GM23338 (cell line): ENCODE data around the gene SULT1C3. TPM values are rescaled to one million over a fixed set of nuclear protein-coding genes. Genes with fewer than 3 reads are reported as not detected.

Experiments
- ATAC-seq: fragments of 200-7000 bp; cut with Tn5 transposase; 3 replicates; pipeline ENCODE4 v1.9.1; 2020
- DNase-seq: peaks from one replicate; pipeline ENCODE4 v3.0.0-alpha.2; 2015; ENCODE audit warnings: low spot score
- H2AFZ ChIP-seq: fragments of 200-600 bp; sonication (generic); 2 replicates; pipeline ENCODE4 v1.8.0; 2016; ENCODE audit warnings: antibody characterized with exemption, mild to moderate bottlenecking, moderate library complexity
- H3F3A ChIP-seq: fragments of 200-600 bp; sonication (generic); replicated peaks from 2 replicates; pipeline ENCODE4 v1.8.0; 2017; ENCODE audit warnings: antibody characterized with exemption, mixed run types, low read depth
- H3K27ac ChIP-seq: fragments of 200-600 bp; sonication (generic); 2 replicates; pipeline ENCODE4 v1.6.1; 2016; ENCODE audit warnings: low read depth
- H3K27me3 ChIP-seq: fragments of 200-600 bp; sonication (generic); 2 replicates; pipeline ENCODE4 v1.8.0; 2016; ENCODE audit warnings: mild to moderate bottlenecking, mixed run types, moderate library complexity; ENCODE audit not compliant: insufficient read depth
- H3K36me3 ChIP-seq: fragments of 200-600 bp; sonication (generic); 2 replicates; pipeline ENCODE4 v1.8.0; 2016; ENCODE audit warnings: mild to moderate bottlenecking; ENCODE audit not compliant: insufficient read depth
- H3K4me1 ChIP-seq: fragments of 200-600 bp; sonication (generic); 2 replicates; pipeline ENCODE4 v1.8.0; 2016; ENCODE audit warnings: mild to moderate bottlenecking, moderate library complexity; ENCODE audit not compliant: insufficient read depth
- H3K4me2 ChIP-seq: fragments of 200-600 bp; sonication (generic); 2 replicates; pipeline ENCODE4 v1.7.1; 2017; ENCODE audit warnings: mixed run types
- H3K4me3 ChIP-seq: fragments of 200-600 bp; sonication (generic); 2 replicates; pipeline ENCODE4 v1.6.1; 2016; ENCODE audit warnings: mixed run types
- H3K79me2 ChIP-seq: fragments of 200-600 bp; sonication (generic); replicated peaks from 2 replicates; pipeline ENCODE4 v1.8.0; 2017; ENCODE audit warnings: mild to moderate bottlenecking; ENCODE audit not compliant: insufficient read depth
- H3K9me2 ChIP-seq: fragments of 200-600 bp; sonication (generic); 2 replicates; pipeline ENCODE4 v1.8.0; 2017; ENCODE audit not compliant: insufficient read depth
- H4K20me1 ChIP-seq: fragments of 200-600 bp; sonication (generic); replicated peaks from 2 replicates; pipeline ENCODE4 v1.8.0; 2017; ENCODE audit warnings: mild to moderate bottlenecking; ENCODE audit not compliant: insufficient read depth
- H3K27ac Mint-ChIP-seq: 2 replicates; pipeline ENCODE4 v1.8.0; 2020; ENCODE audit warnings: inconsistent platforms, mild to moderate bottlenecking, moderate library complexity, mixed read lengths
- H3K27me3 Mint-ChIP-seq: 3 replicates; pipeline ENCODE4 v1.8.0; 2022; ENCODE audit warnings: low read depth, mild to moderate bottlenecking, moderate library complexity, mixed read lengths, inconsistent platforms; ENCODE audit not compliant: insufficient read depth, poor library complexity
- H3K36me3 Mint-ChIP-seq: 3 replicates; pipeline ENCODE4 v1.8.0; 2021; ENCODE audit warnings: low read depth, mild to moderate bottlenecking, inconsistent platforms, moderate library complexity, mixed read lengths
- H3K4me1 Mint-ChIP-seq: 3 replicates; pipeline ENCODE4 v1.8.0; 2020; ENCODE audit warnings: mild to moderate bottlenecking, inconsistent platforms, mixed read lengths
- H3K4me3 Mint-ChIP-seq: 3 replicates; pipeline ENCODE4 v1.8.0; 2021; ENCODE audit warnings: moderate library complexity, mild to moderate bottlenecking, inconsistent platforms, mixed read lengths
- H3K9me3 Mint-ChIP-seq: 3 replicates; pipeline ENCODE4 v1.8.0; 2020; ENCODE audit warnings: moderate library complexity, mild to moderate bottlenecking, inconsistent platforms, mixed read lengths
- CREB1 ChIP-seq: fragments of 250-450 bp; sonication (Bioruptor Pico); IDR thresholded peaks from 2 replicates; pipeline ENCODE4 v1.5.0; 2020; ENCODE audit warnings: low read depth, mild to moderate bottlenecking, moderate library complexity
- EZH2 ChIP-seq: fragments of 200-600 bp; sonication (generic); IDR thresholded peaks from one replicate; pipeline ENCODE4 v1.8.0; 2017; ENCODE audit warnings: antibody characterized with exemption, mild to moderate bottlenecking, low read depth; ENCODE audit not compliant: unreplicated experiment
- EZH2phosphoT487 ChIP-seq: fragments of 200-600 bp; sonication (generic); IDR thresholded peaks from one replicate; pipeline ENCODE4 v1.8.1; 2018; ENCODE audit warnings: antibody characterized with exemption; ENCODE audit not compliant: unreplicated experiment
- JUNB ChIP-seq: IDR thresholded peaks from one replicate; pipeline ENCODE4 v1.6.1; 2016; ENCODE audit warnings: antibody characterized with exemption; ENCODE audit not compliant: unreplicated experiment
- NANOG ChIP-seq: IDR thresholded peaks from 2 replicates; pipeline ENCODE4 v1.6.1; 2016; ENCODE audit warnings: antibody characterized with exemption, borderline replicate concordance
- POLR2AphosphoS5 ChIP-seq: IDR thresholded peaks from 2 replicates; pipeline ENCODE4 v1.6.1; 2016; ENCODE audit warnings: antibody characterized with exemption, low read depth
- STAT1 ChIP-seq: IDR thresholded peaks from one replicate; pipeline ENCODE4 v1.6.1; 2016; ENCODE audit warnings: antibody characterized with exemption; ENCODE audit not compliant: unreplicated experiment
- ZNF114 ChIP-seq: fragments of 250-450 bp; sonication (Bioruptor Pico); IDR thresholded peaks from 2 replicates; pipeline ENCODE4 v1.5.0; 2020; ENCODE audit warnings: mild to moderate bottlenecking, moderate library complexity
- ZNF331 ChIP-seq: fragments of 250-450 bp; sonication (Bioruptor Pico); IDR thresholded peaks from 2 replicates; pipeline ENCODE4 v1.5.0; 2020; ENCODE audit warnings: low read depth, mild to moderate bottlenecking, moderate library complexity
- polyA plus RNA-seq: library from polyadenylated mRNA; unstranded; fragments of >200 nt; fragmentation: Nextera tagmentation; extraction: Ambion mirVana; gene quantifications from 2 replicates; pipeline ENCODE4 v1.2.1, GENCODE V29; 2016
- total RNA-seq: library from RNA; depleted of rRNA; stranded (reverse); fragments of >200 nt; shearing (Covaris generic); gene quantifications from 2 replicates; pipeline ENCODE4 v1.2.3, GENCODE V29; 2014
- TF ChIP-seq, protein P1 (sequence below): IDR thresholded peaks from 2 replicates; pipeline ENCODE4 v1.6.1; 2016; ENCODE audit warnings: antibody characterized with exemption
- TF ChIP-seq, protein P2 (sequence below), 2 experiments: fragments of 200-600 bp in 1 of 2; sonication (generic) in 1 of 2; conservative IDR thresholded peaks; 2 replicates each; pipeline versions ENCODE4 v1.5.1 to v1.6.1; 2016 to 2017; ENCODE audit warnings: antibody characterized with exemption in 2 of 2, low read depth in 2 of 2, mild to moderate bottlenecking in 2 of 2, moderate library complexity in 1 of 2
- TF ChIP-seq, protein P3 (sequence below): fragments of 250-450 bp; sonication (Bioruptor Pico); IDR thresholded peaks from 2 replicates; pipeline ENCODE4 v1.5.0; 2020; ENCODE audit warnings: mild to moderate bottlenecking, moderate library complexity
- TF ChIP-seq, protein P4 (sequence below): IDR thresholded peaks from one replicate; pipeline ENCODE4 v1.6.1; 2018; ENCODE audit warnings: antibody characterized with exemption; ENCODE audit not compliant: unreplicated experiment

SULT1C3 gene
- total and polyA plus RNA-seq, 2 experiments from 2014 or later = not detected

DNA sequence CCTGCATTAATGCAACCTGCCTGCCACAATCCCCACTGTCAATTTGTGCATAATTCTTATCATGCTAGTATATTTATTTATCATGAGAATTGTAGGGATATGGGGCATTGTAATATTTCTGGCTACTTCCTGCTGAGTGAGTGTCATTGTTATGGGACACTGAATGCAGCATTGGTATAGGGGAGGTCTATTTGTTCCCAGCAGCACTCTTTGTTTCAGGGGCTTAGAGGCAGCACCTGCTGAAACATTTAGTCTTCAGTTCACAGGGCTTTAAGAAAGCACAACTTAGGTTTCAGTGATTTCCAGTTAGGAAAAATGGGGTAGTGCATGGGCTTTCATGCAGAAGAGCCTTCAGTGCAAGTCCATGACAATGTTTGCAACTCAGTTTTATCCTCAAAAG lies 23.6 kb downstream of the SULT1C3 start:
- H3K4me2 ChIP-seq = no peak overlapping the region
- ATAC-seq = peak; percentile 45; the same call in 2 of the 3 replicates
- H3K9me3 Mint-ChIP-seq = peaks cover 13% of the 10 kb centered on the region
- no peak overlapping the region for H3K27ac Mint-ChIP-seq
- H3K36me3 Mint-ChIP-seq = peaks cover 4% of the 10 kb centered on the region
- peaks cover 3% of the 10 kb centered on the region; the same call in 1 of the 3 replicates for H3K4me1 Mint-ChIP-seq
- H3K27me3 ChIP-seq = no peaks in the 10 kb centered on the region
- H3K79me2 ChIP-seq = no peaks in the 10 kb centered on the region
- peaks cover 2% of the 10 kb centered on the region for H3K27me3 Mint-ChIP-seq
- no peak overlapping the region for H3K4me3 Mint-ChIP-seq
- H2AFZ ChIP-seq = no peak overlapping the region
- DNase-seq = no peak
- no peaks in the 10 kb centered on the region for H4K20me1 ChIP-seq
- no peaks in the 10 kb centered on the region for H3K36me3 ChIP-seq
- H3F3A ChIP-seq = no peaks in the 10 kb centered on the region
- TF ChIP-seq, protein P1, sequence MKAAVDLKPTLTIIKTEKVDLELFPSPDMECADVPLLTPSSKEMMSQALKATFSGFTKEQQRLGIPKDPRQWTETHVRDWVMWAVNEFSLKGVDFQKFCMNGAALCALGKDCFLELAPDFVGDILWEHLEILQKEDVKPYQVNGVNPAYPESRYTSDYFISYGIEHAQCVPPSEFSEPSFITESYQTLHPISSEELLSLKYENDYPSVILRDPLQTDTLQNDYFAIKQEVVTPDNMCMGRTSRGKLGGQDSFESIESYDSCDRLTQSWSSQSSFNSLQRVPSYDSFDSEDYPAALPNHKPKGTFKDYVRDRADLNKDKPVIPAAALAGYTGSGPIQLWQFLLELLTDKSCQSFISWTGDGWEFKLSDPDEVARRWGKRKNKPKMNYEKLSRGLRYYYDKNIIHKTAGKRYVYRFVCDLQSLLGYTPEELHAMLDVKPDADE = no peak
- TF ChIP-seq EZH2phosphoT487 (no peak), JUNB (no peak), CREB1 (CRISPR knock-in tag) (no peak), STAT1 (no peak), ZNF114 (no peak), EZH2 (no peak), POLR2AphosphoS5 (no peak), ZNF331 (CRISPR knock-in tag) (no peak), NANOG (no peak)
- TF ChIP-seq, protein P2, sequence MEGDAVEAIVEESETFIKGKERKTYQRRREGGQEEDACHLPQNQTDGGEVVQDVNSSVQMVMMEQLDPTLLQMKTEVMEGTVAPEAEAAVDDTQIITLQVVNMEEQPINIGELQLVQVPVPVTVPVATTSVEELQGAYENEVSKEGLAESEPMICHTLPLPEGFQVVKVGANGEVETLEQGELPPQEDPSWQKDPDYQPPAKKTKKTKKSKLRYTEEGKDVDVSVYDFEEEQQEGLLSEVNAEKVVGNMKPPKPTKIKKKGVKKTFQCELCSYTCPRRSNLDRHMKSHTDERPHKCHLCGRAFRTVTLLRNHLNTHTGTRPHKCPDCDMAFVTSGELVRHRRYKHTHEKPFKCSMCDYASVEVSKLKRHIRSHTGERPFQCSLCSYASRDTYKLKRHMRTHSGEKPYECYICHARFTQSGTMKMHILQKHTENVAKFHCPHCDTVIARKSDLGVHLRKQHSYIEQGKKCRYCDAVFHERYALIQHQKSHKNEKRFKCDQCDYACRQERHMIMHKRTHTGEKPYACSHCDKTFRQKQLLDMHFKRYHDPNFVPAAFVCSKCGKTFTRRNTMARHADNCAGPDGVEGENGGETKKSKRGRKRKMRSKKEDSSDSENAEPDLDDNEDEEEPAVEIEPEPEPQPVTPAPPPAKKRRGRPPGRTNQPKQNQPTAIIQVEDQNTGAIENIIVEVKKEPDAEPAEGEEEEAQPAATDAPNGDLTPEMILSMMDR (conservative IDR thresholded peaks at IDR 0.05; ENCODE audit: low read depth in 2 of 2) = no peak
- TF ChIP-seq, protein P3, sequence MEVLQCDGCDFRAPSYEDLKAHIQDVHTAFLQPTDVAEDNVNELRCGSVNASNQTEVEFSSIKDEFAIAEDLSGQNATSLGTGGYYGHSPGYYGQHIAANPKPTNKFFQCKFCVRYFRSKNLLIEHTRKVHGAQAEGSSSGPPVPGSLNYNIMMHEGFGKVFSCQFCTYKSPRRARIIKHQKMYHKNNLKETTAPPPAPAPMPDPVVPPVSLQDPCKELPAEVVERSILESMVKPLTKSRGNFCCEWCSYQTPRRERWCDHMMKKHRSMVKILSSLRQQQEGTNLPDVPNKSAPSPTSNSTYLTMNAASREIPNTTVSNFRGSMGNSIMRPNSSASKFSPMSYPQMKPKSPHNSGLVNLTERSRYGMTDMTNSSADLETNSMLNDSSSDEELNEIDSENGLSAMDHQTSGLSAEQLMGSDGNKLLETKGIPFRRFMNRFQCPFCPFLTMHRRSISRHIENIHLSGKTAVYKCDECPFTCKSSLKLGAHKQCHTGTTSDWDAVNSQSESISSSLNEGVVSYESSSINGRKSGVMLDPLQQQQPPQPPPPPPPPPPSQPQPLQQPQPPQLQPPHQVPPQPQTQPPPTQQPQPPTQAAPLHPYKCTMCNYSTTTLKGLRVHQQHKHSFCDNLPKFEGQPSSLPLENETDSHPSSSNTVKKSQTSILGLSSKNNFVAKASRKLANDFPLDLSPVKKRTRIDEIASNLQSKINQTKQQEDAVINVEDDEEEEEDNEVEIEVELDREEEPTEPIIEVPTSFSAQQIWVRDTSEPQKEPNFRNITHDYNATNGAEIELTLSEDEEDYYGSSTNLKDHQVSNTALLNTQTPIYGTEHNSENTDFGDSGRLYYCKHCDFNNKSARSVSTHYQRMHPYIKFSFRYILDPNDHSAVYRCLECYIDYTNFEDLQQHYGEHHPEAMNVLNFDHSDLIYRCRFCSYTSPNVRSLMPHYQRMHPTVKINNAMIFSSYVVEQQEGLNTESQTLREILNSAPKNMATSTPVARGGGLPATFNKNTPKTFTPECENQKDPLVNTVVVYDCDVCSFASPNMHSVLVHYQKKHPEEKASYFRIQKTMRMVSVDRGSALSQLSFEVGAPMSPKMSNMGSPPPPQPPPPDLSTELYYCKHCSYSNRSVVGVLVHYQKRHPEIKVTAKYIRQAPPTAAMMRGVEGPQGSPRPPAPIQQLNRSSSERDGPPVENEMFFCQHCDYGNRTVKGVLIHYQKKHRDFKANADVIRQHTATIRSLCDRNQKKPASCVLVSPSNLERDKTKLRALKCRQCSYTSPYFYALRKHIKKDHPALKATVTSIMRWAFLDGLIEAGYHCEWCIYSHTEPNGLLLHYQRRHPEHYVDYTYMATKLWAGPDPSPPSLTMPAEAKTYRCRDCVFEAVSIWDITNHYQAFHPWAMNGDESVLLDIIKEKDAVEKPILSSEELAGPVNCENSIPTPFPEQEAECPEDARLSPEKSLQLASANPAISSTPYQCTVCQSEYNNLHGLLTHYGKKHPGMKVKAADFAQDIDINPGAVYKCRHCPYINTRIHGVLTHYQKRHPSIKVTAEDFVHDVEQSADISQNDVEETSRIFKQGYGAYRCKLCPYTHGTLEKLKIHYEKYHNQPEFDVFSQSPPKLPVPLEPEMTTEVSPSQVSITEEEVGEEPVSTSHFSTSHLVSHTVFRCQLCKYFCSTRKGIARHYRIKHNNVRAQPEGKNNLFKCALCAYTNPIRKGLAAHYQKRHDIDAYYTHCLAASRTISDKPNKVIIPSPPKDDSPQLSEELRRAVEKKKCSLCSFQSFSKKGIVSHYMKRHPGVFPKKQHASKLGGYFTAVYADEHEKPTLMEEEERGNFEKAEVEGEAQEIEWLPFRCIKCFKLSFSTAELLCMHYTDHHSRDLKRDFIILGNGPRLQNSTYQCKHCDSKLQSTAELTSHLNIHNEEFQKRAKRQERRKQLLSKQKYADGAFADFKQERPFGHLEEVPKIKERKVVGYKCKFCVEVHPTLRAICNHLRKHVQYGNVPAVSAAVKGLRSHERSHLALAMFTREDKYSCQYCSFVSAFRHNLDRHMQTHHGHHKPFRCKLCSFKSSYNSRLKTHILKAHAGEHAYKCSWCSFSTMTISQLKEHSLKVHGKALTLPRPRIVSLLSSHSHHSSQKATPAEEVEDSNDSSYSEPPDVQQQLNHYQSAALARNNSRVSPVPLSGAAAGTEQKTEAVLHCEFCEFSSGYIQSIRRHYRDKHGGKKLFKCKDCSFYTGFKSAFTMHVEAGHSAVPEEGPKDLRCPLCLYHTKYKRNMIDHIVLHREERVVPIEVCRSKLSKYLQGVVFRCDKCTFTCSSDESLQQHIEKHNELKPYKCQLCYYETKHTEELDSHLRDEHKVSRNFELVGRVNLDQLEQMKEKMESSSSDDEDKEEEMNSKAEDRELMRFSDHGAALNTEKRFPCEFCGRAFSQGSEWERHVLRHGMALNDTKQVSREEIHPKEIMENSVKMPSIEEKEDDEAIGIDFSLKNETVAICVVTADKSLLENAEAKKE (CRISPR knock-in tag) = no peak; the same call in 1 of the 2 replicates
- TF ChIP-seq, protein P4, sequence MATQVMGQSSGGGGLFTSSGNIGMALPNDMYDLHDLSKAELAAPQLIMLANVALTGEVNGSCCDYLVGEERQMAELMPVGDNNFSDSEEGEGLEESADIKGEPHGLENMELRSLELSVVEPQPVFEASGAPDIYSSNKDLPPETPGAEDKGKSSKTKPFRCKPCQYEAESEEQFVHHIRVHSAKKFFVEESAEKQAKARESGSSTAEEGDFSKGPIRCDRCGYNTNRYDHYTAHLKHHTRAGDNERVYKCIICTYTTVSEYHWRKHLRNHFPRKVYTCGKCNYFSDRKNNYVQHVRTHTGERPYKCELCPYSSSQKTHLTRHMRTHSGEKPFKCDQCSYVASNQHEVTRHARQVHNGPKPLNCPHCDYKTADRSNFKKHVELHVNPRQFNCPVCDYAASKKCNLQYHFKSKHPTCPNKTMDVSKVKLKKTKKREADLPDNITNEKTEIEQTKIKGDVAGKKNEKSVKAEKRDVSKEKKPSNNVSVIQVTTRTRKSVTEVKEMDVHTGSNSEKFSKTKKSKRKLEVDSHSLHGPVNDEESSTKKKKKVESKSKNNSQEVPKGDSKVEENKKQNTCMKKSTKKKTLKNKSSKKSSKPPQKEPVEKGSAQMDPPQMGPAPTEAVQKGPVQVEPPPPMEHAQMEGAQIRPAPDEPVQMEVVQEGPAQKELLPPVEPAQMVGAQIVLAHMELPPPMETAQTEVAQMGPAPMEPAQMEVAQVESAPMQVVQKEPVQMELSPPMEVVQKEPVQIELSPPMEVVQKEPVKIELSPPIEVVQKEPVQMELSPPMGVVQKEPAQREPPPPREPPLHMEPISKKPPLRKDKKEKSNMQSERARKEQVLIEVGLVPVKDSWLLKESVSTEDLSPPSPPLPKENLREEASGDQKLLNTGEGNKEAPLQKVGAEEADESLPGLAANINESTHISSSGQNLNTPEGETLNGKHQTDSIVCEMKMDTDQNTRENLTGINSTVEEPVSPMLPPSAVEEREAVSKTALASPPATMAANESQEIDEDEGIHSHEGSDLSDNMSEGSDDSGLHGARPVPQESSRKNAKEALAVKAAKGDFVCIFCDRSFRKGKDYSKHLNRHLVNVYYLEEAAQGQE = no peak
- H3K4me1 ChIP-seq = peaks cover 4% of the 10 kb centered on the region; the same call in 1 of the 2 replicates
- H3K27ac ChIP-seq = no peak overlapping the region
- no peak overlapping the region for H3K4me3 ChIP-seq
- H3K9me2 ChIP-seq = peaks cover 7% of the 10 kb centered on the region
